ENCODE data around the gene PHC2.

Gene PHC2

DNA sequence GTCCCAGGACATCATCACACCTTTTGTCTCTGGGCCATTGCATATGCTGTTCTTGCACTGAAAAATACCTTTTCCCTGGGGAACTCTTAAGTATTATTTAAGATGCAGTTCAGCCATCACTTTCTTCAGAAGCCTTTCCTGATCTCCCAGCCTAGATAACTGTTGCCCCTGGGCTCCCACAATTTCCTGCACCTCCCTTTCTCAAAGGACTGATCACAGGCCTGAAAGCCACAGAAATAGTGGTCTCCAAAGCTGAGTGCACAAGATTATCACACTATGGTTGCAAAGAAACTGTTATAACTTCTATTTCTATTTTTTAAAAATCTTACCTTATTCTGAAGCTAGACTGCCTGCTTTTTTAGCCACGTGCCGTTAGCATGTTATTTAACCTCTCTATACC is 38.8 kb upstream of the PHC2 start:
- H3K27ac ChIP-seq = peak overlapping the region; percentile 60

DNA sequence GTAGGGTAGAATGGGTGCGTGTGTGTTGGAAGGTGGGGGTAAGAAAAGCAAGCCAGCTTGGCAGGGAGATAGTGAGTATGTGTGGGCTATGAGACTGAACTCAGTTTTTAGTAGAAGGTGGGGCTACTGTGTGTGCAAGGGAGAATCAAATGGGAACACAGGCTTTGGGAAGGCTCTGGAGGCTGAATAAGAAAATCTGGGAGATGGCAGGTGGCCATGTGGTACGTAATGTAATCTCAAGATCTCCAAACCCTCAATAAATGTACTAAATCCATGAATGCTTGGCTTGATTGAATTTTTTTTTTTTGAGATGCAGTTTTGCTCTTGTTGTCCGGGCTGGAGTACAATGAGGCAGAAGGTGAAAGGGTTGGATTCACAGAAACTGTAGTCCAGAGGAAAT is 38.1 kb upstream of the PHC2 start:
- TF ChIP-seq, protein P1, sequence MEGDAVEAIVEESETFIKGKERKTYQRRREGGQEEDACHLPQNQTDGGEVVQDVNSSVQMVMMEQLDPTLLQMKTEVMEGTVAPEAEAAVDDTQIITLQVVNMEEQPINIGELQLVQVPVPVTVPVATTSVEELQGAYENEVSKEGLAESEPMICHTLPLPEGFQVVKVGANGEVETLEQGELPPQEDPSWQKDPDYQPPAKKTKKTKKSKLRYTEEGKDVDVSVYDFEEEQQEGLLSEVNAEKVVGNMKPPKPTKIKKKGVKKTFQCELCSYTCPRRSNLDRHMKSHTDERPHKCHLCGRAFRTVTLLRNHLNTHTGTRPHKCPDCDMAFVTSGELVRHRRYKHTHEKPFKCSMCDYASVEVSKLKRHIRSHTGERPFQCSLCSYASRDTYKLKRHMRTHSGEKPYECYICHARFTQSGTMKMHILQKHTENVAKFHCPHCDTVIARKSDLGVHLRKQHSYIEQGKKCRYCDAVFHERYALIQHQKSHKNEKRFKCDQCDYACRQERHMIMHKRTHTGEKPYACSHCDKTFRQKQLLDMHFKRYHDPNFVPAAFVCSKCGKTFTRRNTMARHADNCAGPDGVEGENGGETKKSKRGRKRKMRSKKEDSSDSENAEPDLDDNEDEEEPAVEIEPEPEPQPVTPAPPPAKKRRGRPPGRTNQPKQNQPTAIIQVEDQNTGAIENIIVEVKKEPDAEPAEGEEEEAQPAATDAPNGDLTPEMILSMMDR (conservative IDR thresholded peaks at IDR 0.05) = no peak
- no peak overlapping the region for H3K27ac ChIP-seq

More for the DNA sequence above, 38.8 kb upstream of the PHC2 start:
- TF ChIP-seq, protein P1 (conservative IDR thresholded peaks at IDR 0.05) = no peak

DNA sequence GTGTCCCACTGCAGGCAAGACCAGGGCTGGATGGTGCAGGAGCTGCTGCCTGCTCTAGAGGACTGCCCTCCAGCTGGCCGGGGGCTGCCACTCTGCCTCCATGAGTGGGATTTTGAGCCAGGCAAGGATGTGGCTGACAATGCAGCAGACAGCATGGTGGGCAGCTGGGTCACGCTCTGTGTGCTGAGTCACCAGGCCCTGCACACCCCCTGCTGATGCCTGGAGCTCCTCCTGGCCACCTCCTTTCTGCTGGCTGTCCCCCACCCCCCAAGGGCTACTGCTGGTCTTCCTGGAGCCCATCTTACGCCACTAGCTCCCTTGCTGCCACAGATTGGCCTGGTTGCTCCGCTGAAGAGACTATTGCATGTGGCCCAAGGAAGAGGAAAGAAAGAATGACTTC is 37.6 kb upstream of the PHC2 start:
- H3K27ac ChIP-seq = no peak overlapping the region
- TF ChIP-seq, protein P1 (conservative IDR thresholded peaks at IDR 0.05) = no peak

DNA sequence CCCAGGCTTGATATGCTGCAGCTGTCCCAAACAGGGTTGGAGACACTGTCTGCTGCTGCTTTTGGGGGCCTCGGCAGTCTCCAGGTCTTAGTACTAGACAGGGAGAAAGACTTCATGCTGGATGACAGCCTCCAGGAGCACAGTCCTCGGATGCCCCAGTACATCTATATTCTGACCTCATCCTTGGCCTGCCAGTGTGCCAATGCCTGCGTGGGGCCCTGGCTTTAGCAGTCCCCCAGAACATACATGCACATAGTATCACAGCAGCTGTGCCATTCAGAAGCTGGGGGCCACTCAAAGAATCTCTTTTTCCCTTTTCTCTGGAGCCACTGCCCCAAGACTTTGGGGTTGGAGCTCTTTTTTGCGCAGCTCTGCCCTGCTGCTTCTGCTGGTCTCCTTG is 37.1 kb upstream of the PHC2 start:
- TF ChIP-seq, protein P1 (conservative IDR thresholded peaks at IDR 0.05) = no peak
- no peak overlapping the region for H3K27ac ChIP-seq

DNA sequence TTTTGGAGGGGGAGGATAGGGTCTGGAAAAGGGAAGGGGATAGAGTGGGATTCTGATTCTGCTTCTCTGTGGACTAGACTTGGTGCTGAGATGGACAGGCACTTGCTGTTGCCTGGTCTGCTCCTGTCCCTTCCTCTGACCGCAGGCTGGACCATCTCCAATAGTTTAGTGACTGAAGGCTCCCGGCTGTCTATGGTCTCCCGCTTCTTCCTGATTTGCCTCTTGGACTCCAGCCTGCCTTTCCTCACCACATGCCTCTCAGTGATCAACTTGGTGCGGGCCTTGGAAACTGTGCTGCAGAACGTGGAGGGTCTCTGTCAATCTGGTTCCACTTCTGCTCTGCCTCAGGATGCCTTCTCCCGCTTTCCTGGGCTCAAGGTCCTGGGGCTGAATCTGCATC is 35.3 kb upstream of the PHC2 start:
- H3K27ac ChIP-seq = no peak overlapping the region
- TF ChIP-seq, protein P1 (conservative IDR thresholded peaks at IDR 0.05) = no peak

DNA sequence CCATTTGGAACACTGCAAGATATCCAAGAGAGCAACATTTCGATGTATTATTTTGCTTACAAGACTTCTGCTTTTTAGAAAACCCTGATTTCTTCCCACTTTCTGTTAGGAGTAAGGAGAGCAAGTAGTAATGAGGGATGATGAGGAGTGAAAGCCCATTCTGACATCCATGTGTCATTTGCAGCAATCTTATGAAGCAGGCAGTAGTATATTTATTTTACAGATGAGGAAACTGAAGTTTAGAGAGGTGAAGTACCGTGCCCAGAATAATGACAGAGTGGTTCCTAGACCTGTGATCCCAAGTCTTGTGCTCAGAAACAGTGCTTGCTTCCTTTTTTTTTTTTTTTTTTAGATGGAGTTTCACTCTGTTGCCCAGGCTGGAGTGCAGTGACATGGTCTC is 34.4 kb upstream of the PHC2 start:
- TF ChIP-seq, protein P1 (conservative IDR thresholded peaks at IDR 0.05) = no peak
- no peak overlapping the region for H3K27ac ChIP-seq

DNA sequence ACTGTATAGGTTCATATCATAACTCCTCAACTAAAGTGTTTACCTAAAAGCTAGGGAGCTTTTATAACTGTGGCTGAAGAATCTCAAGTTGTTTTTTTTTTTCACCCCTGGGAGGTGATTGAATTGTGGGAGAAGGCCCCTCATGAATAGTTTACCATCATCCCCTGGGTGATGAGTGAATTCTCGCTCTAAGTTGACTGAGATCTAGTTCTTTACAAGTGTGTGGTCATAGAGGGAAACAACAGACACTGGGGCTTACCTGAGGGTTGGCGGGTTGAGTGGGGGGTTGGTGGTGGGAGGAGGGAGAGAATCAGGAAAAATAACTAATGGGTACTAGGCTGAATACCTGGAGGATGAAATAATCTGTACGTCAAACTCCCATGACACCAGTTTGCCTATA is 33.7 kb upstream of the PHC2 start:
- no peak overlapping the region for H3K27ac ChIP-seq
- TF ChIP-seq, protein P1 (conservative IDR thresholded peaks at IDR 0.05) = no peak
